Activated CD4-positive, alpha-beta memory T cell treated with anti-CD3 and anti-CD28 coated beads, Interleukin-2, amount 10 ng/mL, durations not matched to agents 7 days and 5 days (primary cell): ENCODE data around the gene TMEM123. TPM values are rescaled to one million over a fixed set of nuclear protein-coding genes. Genes with fewer than 3 reads are reported as not detected.

Experiments used
- CTCF ChIA-PET: fragments of 350-600 bp; sonication (Branson Sonifier 250); formaldehyde crosslinking; loops from one replicate; lab custom pipeline; 2021; ENCODE audit warnings: antibody characterized with exemption, inconsistent platforms; lab: Charles Lee
- POLR2A ChIA-PET: fragments of 350-600 bp; sonication (Branson Sonifier 250); formaldehyde crosslinking; loops from one replicate; lab custom pipeline; 2021; ENCODE audit warnings: antibody characterized with exemption; lab: Charles Lee
- DNase-seq: peaks from one replicate; pipeline ENCODE4 v3.0.0-alpha.2; 2020
- H3K27ac Mint-ChIP-seq: one replicate; pipeline ENCODE4 v1.8.0; 2021; ENCODE audit warnings: mild to moderate bottlenecking, mixed read lengths
- H3K27me3 Mint-ChIP-seq: one replicate; pipeline ENCODE4 v1.8.0; 2021; ENCODE audit warnings: mixed read lengths
- H3K36me3 Mint-ChIP-seq: one replicate; pipeline ENCODE4 v1.8.0; 2021; ENCODE audit warnings: low read depth, mixed read lengths
- H3K4me1 Mint-ChIP-seq: one replicate; pipeline ENCODE4 v1.8.0; 2021; ENCODE audit warnings: mixed read lengths
- H3K4me3 Mint-ChIP-seq: one replicate; pipeline ENCODE4 v1.8.0; 2021; ENCODE audit warnings: mild to moderate bottlenecking, mixed read lengths
- H3K9me3 Mint-ChIP-seq: one replicate; pipeline ENCODE4 v1.8.0; 2021; ENCODE audit warnings: mixed read lengths
- total RNA-seq, 2 experiments: library from RNA; stranded (reverse); gene quantifications; one replicate each; pipeline ENCODE4 v1.2.3, GENCODE V29; 2021

Gene TMEM123
- total RNA-seq, 2 experiments from 2014 or later: 331 to 343 TPM

- Mint-ChIP-seq H3K4me3 (no peak overlapping the region), H3K27ac (no peak overlapping the region), H3K36me3 (peaks cover 62% of the 10 kb centered on the region), H3K27me3 (no peaks in the 10 kb centered on the region), H3K9me3 (no peaks in the 10 kb centered on the region), H3K4me1 (peaks cover 39% of the 10 kb centered on the region)
- POLR2A ChIA-PET: interaction anchor here (0.7 kb wide), 1 partner anchor 48 kb away, joined by 3 read pairs; no protein-coding TSS in a partner anchor
- no peak for DNase-seq
- CTCF ChIA-PET: interaction anchor here (1.7 to 3.0 kb wide), 3 partner anchors 8 to 57 kb away, joined by 6 to 26 read pairs (median 14); no protein-coding TSS in a partner anchor
Observed at GRCh38 chr11:102399189-102399588, 53.4 kb downstream of the TMEM123 start.

GRCh38 chr11:102398297-102398696 lies 54.3 kb downstream of the TMEM123 start:
- Mint-ChIP-seq H3K27ac (no peak overlapping the region), H3K4me3 (no peak overlapping the region), H3K4me1 (peaks cover 32% of the 10 kb centered on the region), H3K27me3 (no peaks in the 10 kb centered on the region), H3K9me3 (no peaks in the 10 kb centered on the region), H3K36me3 (peaks cover 62% of the 10 kb centered on the region)
- CTCF ChIA-PET: interaction anchor here (1.1 to 3.0 kb wide), 4 partner anchors 8 to 121 kb away, joined by 3 to 26 read pairs (median 10); no protein-coding TSS in a partner anchor
- POLR2A ChIA-PET: interaction anchor here (1.4 kb wide), 2 partner anchors 13 to 17 kb away, joined by 3 read pairs; no protein-coding TSS in a partner anchor
- no peak for DNase-seq

DNA sequence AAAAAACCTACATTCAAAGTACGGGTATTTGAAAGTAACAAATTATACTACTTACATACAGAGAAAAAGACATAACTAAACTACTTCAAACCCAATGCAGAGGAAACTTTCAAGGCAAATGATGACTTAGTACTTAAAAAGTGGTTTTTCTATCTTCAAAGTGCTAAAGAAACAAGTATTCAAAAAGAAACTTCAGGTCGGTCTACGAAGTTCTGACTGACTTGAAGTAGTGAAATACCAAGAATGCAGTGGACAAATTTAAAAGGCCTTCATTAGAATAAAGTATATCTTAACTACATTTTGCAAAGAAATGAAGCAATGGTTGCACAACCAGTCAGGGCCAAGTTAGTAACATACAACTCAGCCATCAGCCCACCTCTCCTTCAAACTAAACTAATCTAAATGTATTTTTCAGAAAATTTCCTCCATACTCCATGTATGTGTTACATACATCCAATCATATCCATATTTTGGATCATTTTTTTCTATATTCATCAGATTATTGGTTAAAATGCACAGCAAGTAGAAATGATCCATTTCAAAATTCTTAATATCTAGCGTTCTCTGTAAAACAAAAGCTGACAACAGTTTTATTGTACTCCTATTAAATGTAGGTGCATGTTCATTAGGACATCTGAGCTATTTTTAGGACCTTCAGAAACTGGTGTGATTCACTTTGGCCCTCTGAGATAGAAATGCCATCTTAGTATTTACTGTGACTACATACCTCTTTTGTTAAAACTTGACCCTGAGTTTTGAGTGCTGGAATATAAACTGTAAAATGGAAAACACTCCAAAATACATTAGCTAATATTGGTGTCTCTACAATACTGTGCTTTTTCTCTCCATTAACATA lies 55.6 kb downstream of the TMEM123 start:
- H3K9me3 Mint-ChIP-seq: no peaks in the 10 kb centered on the region
- ChIA-PET CTCF (interaction anchor here (2.9 kb wide), 1 partner anchor 55 kb away, joined by 14 read pairs; no protein-coding TSS in a partner anchor), POLR2A (interaction anchor here (1.4 kb wide), 2 partner anchors 14 to 18 kb away, joined by 3 read pairs; no protein-coding TSS in a partner anchor)
- H3K4me3 Mint-ChIP-seq: no peak overlapping the region
- no peak for DNase-seq
- H3K27me3 Mint-ChIP-seq: no peaks in the 10 kb centered on the region
- H3K27ac Mint-ChIP-seq: peak overlapping the region; percentile 52
- peaks cover 68% of the 10 kb centered on the region for H3K36me3 Mint-ChIP-seq
- peaks cover 20% of the 10 kb centered on the region for H3K4me1 Mint-ChIP-seq

DNA sequence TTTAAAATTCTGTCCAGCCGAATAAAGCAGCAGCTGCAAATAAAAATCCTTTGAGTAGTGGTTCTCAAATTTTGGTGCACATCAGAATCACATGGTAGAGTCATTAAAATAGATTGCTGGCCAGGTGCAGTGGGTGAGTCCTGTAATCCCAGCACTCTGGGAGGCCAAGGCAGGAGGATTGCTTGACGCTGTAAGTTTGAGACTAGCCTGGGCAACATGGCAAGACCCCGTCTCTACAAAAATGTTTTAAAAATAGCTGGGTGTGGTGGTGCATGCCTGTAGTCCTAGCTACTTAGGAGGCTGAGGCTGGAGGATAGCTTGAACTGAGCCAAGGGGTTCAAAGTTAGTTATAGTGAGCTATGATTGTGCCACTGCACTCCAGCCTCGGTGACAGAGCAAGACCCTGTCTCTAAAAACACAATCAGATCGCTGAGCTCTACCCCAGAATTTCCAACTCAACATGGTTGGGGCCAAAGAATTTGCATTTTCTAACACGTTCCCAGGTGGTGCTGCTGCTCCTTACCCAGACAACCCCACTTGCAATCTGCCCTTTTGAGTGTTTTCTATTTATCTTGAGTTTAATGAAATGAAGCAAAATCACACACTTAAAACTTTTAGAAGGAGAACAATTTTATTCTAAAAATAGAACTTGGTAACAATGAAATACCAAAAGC lies 56.7 kb downstream of the TMEM123 start:
- peaks cover 18% of the 10 kb centered on the region for H3K4me1 Mint-ChIP-seq
- no peak for DNase-seq
- peaks cover 58% of the 10 kb centered on the region for H3K36me3 Mint-ChIP-seq
- ChIA-PET POLR2A (interaction anchor here (1.1 kb wide), 1 partner anchor 56 kb away, joined by 4 read pairs; no protein-coding TSS in a partner anchor), CTCF (interaction anchor here (0.7 to 3.0 kb wide), 2 partner anchors 56 to 100 kb away, joined by 3 to 12 read pairs; no protein-coding TSS in a partner anchor)
- H3K27ac Mint-ChIP-seq: no peak overlapping the region
- no peak overlapping the region for H3K4me3 Mint-ChIP-seq
- H3K9me3 Mint-ChIP-seq: no peaks in the 10 kb centered on the region
- no peaks in the 10 kb centered on the region for H3K27me3 Mint-ChIP-seq

DNA sequence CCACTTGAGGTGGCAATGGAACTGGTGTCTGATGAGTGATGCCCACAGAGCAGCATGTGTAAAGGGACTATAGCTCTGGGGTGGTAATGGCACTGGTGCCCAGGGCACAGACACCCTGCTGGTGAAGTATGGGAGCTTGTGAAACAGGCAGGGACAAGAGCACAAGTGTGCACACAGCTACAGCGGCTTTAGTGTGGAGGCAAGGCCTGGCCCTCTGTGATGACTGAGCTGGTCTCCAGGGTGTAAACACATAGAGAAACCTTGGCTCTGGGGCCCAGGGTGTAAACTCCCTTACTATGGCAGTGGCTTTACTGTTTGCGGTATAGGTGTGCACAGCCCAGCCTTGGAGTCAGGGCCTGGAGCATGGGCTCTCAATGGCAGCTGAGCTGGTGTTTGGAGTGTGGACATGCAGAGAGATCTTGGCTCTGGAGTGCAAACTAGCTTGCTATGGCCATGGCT lies 59.3 kb downstream of the TMEM123 start:
- H3K27me3 Mint-ChIP-seq: no peaks in the 10 kb centered on the region
- CTCF ChIA-PET: interaction anchor here (0.5 to 4.9 kb wide), 12 partner anchors 8 to 273 kb away, joined by 3 to 72 read pairs (median 8); partner anchors contain the start of gene BIRC2
- DNase-seq: no peak
- H3K4me3 Mint-ChIP-seq: no peak overlapping the region
- peaks cover 20% of the 10 kb centered on the region for H3K4me1 Mint-ChIP-seq
- POLR2A ChIA-PET: interaction anchor here (0.8 to 2.1 kb wide), 7 partner anchors 13 to 93 kb away, joined by 3 to 8 read pairs (median 4); partner anchors contain the start of gene TMEM123
- peak overlapping the region; percentile 23 for H3K27ac Mint-ChIP-seq
- H3K9me3 Mint-ChIP-seq: no peaks in the 10 kb centered on the region
- peaks cover 65% of the 10 kb centered on the region for H3K36me3 Mint-ChIP-seq

GRCh38 chr11:102391549-102392237 lies 60.9 kb downstream of the TMEM123 start:
- Mint-ChIP-seq H3K27ac (no peak overlapping the region), H3K9me3 (no peaks in the 10 kb centered on the region), H3K4me1 (peaks cover 15% of the 10 kb centered on the region), H3K4me3 (no peak overlapping the region), H3K36me3 (peaks cover 64% of the 10 kb centered on the region), H3K27me3 (no peaks in the 10 kb centered on the region)
- ChIA-PET POLR2A (interaction anchor here (1.0 to 2.5 kb wide), 5 partner anchors 43 to 95 kb away, joined by 3 to 10 read pairs (median 4); no protein-coding TSS in a partner anchor), CTCF (interaction anchor here (0.7 to 4.9 kb wide), 31 partner anchors 8 to 275 kb away, joined by 3 to 72 read pairs (median 8); no protein-coding TSS in a partner anchor)
- DNase-seq: no peak

DNA sequence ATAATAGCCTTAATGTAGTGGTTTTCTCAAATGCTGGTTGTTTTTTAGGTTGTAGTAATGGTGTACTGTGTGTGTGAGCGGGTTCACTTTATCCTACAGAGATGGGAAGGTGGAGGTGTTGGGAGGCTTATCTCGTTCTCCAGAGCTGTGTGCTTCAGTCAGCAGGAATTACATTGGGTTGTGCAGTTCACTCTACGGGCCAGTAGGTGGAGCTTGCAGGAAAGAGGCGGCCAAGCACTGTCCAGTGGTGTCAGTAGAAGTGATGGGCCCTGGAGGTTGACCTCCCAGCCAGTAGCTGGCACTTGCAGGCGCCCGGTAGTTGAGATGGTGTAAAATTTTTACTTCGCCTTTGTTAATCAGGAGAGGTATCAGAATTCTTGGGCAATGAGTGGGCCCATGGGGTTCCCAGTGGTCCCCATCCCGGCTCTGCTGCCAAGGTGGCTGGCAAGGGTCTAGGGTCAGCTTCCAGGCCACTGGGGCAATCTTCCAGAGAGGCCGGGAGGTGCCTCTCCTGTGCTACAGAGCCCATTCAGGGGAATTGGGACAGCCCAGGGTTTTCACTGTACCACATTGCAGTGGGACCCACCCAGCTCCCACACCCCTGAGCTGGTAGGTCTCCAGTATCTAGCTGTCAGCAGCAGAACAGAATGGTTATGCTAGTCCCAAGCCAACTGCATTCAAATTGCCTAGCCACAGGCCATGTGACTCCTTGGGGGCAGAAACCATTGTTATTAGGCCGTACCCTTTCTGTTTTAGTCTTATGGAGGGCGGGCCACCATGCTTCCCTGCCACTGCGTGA lies 61.7 kb downstream of the TMEM123 start:
- peaks cover 13% of the 10 kb centered on the region for H3K4me1 Mint-ChIP-seq
- CTCF ChIA-PET: interaction anchor here (0.5 to 4.9 kb wide), 52 partner anchors 9 to 276 kb away, joined by 3 to 72 read pairs (median 6); no protein-coding TSS in a partner anchor
- POLR2A ChIA-PET: interaction anchor here (0.6 to 2.5 kb wide), 7 partner anchors 9 to 105 kb away, joined by 3 to 10 read pairs (median 4); no protein-coding TSS in a partner anchor

GRCh38 chr11:102389253-102389652 lies 63.3 kb downstream of the TMEM123 start:
- DNase-seq: no peak
- ChIA-PET POLR2A (interaction anchor here (1.4 to 2.5 kb wide), 2 partner anchors 31 to 63 kb away, joined by 3 to 10 read pairs; no protein-coding TSS in a partner anchor), CTCF (interaction anchor here (0.7 to 4.9 kb wide), 12 partner anchors 10 to 244 kb away, joined by 3 to 72 read pairs (median 12); no protein-coding TSS in a partner anchor)
- Mint-ChIP-seq H3K9me3 (no peaks in the 10 kb centered on the region), H3K36me3 (peaks cover 52% of the 10 kb centered on the region), H3K4me1 (peaks cover 13% of the 10 kb centered on the region), H3K27ac (no peak overlapping the region), H3K4me3 (no peak overlapping the region), H3K27me3 (no peaks in the 10 kb centered on the region)

More for the DNA sequence above, 61.7 kb downstream of the TMEM123 start:
- peak; percentile 59 for DNase-seq
- no peaks in the 10 kb centered on the region for H3K9me3 Mint-ChIP-seq
- H3K27ac Mint-ChIP-seq: peak overlapping the region; percentile 23
- no peaks in the 10 kb centered on the region for H3K27me3 Mint-ChIP-seq
- H3K36me3 Mint-ChIP-seq: peaks cover 61% of the 10 kb centered on the region
- H3K4me3 Mint-ChIP-seq: no peak overlapping the region

DNA sequence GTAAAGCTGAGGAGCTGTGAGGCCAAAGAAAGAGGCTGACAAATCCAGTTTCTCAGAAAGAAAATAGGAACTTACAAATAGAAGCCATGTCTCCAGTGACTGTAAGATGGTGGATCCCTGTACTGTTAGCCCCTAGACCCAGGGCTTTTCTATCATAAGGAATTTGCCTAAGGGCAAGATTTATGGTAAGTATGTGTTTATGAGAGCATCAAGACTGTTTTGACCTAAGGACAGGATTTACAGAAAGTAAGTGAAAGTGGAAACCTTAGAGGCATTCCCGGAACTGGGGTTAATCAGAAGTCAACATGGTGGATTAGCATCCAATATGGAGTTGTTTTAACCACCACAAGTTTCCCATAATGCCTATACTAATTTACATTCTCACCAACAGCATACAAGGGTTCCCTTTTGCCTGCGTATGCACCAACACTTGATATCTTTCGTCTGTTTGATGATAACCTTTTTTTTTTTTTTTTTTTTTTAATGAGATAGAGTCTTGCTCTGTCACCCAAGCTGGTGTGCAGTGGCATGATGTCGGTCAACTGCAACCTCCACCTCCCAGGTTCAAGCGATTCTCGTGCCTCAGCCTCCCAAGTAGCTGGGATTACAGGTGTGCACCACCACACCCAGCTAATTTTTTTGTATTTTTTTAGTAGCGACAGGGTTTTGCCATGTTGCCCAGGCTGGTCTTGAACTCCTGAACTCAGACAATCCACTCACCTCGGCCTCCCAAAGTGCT lies 65.4 kb downstream of the TMEM123 start:
- Mint-ChIP-seq H3K36me3 (peaks cover 39% of the 10 kb centered on the region), H3K27me3 (no peaks in the 10 kb centered on the region), H3K4me1 (peaks cover 13% of the 10 kb centered on the region), H3K27ac (no peak overlapping the region), H3K9me3 (no peaks in the 10 kb centered on the region), H3K4me3 (no peak overlapping the region)
- DNase-seq: no peak
- ChIA-PET CTCF (no interaction called here), POLR2A (no interaction called here)

DNA sequence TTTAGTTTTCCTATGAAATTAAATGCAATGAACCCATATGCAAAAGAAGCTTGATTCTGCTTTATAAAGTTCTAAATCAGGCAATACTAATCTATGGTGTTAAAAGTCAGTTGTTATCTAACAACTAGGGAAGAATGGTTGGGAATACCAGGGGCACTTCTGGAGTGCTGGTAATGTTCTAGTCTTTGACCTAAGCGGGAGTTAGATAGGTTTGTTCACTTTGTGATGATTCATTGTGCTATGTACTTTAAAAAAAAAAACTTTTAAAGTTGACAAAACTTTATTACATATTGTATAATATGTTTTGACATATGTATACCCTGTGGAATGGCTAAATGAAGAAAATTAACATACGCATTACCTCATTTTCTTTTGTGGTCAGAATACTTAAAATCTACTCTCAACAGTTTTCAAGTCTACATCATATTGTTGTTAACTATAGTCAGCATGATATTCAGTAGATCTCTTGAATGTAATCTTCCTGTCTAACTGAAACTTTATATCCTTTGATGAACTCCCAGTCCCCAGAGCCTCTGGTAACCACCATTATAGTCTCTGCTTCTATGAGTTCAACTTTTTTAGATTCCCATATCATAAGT lies 66.3 kb downstream of the TMEM123 start:
- no peak overlapping the region for H3K27ac Mint-ChIP-seq
- CTCF ChIA-PET: no interaction called here
- H3K4me3 Mint-ChIP-seq: no peak overlapping the region
- H3K9me3 Mint-ChIP-seq: no peaks in the 10 kb centered on the region
- no peak for DNase-seq
- no peaks in the 10 kb centered on the region for H3K27me3 Mint-ChIP-seq
- POLR2A ChIA-PET: no interaction called here
- H3K4me1 Mint-ChIP-seq: peaks cover 13% of the 10 kb centered on the region
- peaks cover 42% of the 10 kb centered on the region for H3K36me3 Mint-ChIP-seq
